Large intestine (tissue), 3 donors: Measurements from ENCODE around the gene SYNDIG1. TPM values are rescaled to one million over a fixed set of nuclear protein-coding genes. Genes with fewer than 3 reads are reported as not detected.
A peak's percentile ranks its signal among the peaks of the same experiment; 100 is the strongest.

Source experiments
- DNase-seq, 2 donors: peaks; one replicate each; pipeline versions ENCODE4 v3.0.0 to v3.0.0-alpha.2; 2013
- H3K27ac ChIP-seq: one replicate; pipeline ENCODE4 v1.5.1; 2013; ENCODE audit warnings: low read length
- H3K27me3 ChIP-seq: 2 replicates; pipeline ENCODE4 v1.6.1; 2013; ENCODE audit warnings: low read length; ENCODE audit not compliant: control insufficient read depth, insufficient read depth
- H3K36me3 ChIP-seq: 2 replicates; pipeline ENCODE4 v1.6.1; 2013; ENCODE audit warnings: low read length; ENCODE audit not compliant: control insufficient read depth, insufficient read depth
- H3K4me1 ChIP-seq: one replicate; pipeline ENCODE4 v1.6.1; 2013; ENCODE audit warnings: low read length; ENCODE audit not compliant: control insufficient read depth, insufficient read depth
- H3K4me3 ChIP-seq: one replicate; pipeline ENCODE4 v1.5.1; 2013; ENCODE audit warnings: low read length
- H3K9me3 ChIP-seq: one replicate; pipeline ENCODE4 v1.6.1; 2013; ENCODE audit warnings: mild to moderate bottlenecking, low read depth, low read length, moderate library complexity; ENCODE audit not compliant: control insufficient read depth
- WGBS: methylation state at CpG from one replicate; pipeline ENCODE4 v1.1.5; 2013; ENCODE audit warnings: low lambda C conversion rate; ENCODE audit not compliant: insufficient coverage; 5-methylcytosine and 5-hydroxymethylcytosine counted together
- polyA plus RNA-seq: library from polyadenylated mRNA; unstranded; fragments of 120-200 nt; gene quantifications from one replicate; pipeline ENCODE4 v1.2.1, GENCODE V29; 2013

Gene SYNDIG1
- polyA plus RNA-seq, 1 donor, result 2.0 TPM

DNA sequence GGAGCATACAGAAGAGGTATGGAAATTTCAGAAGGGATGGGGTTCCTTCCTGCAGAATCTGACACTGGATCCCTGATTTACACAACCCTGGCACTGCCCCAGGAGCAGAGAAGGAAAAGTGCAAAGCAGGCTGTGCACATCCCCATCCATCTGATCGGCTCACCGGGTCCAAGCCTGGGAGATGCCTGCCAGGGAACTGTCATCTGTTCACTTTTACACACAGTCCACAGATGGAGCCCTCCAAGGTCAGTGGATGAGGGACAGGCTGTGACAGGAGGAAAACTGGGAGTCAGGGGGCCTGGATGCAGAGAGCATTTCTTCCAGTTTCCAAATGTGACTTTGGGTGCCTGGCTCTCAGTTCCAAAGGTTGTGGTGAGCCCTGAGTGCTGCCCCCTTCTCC, 11.0 kb upstream of the SYNDIG1 start:
- Histone ChIP-seq H3K4me3 (no peak overlapping the region), H3K4me1 (peaks cover 3% of the 10 kb centered on the region), H3K27ac (no peak overlapping the region), H3K27me3 (no peaks in the 10 kb centered on the region), H3K36me3 (no peaks in the 10 kb centered on the region), H3K9me3 (no peaks in the 10 kb centered on the region)
- no peak for DNase-seq
- WGBS, result no CpG with 5 or more reads among the region's 2 CpGs

DNA sequence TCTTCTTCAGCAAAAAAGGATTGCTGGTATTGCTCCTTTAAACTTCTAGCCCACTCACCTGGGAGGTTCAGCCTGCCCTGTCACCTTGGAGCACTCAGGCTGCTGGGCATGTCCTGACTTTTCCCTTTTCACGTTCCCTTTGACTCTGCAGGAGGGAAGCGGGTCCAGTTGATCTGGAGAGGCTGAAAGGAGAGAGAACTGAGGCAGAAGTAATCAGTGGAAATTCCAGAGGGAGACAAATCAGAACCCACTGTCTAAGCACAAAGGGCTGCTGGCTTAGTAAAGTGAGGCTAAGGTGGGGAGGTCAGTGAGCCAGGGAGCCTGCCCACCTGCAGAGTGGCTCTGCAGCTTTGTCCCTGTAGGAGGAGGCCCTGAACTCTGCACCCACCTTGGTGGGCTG, 9.7 kb upstream of the SYNDIG1 start:
- no CpG with 5 or more reads among the region's 2 CpGs for WGBS
- H3K4me1 ChIP-seq, result peaks cover 3% of the 10 kb centered on the region
- no peaks in the 10 kb centered on the region for H3K9me3 ChIP-seq
- no peak overlapping the region for H3K27ac ChIP-seq
- H3K36me3 ChIP-seq, result no peaks in the 10 kb centered on the region
- no peaks in the 10 kb centered on the region for H3K27me3 ChIP-seq
- H3K4me3 ChIP-seq, result no peak overlapping the region
- no peak for DNase-seq

DNA sequence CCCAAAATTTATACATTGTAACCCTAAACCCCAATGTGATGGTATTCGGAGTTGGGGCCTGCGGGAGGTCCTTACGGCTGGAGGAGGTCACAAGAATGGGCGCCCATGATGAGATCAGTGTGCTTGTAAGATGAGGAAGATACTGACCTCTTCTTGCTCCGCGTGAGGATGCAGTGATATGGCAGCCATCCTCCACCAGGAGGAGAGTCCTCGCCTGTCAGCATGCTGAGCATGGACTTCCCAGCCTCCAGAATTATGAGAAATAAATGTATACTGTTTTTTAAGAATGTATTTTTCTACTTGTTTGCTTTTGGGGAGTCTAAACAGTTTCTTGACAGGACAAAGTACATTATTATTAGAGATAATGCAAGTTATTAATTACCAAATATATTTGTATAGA, 8.7 kb upstream of the SYNDIG1 start:
- Histone ChIP-seq H3K27ac (no peak overlapping the region), H3K9me3 (no peaks in the 10 kb centered on the region), H3K4me3 (no peak overlapping the region), H3K4me1 (peaks cover 3% of the 10 kb centered on the region), H3K27me3 (no peaks in the 10 kb centered on the region), H3K36me3 (no peaks in the 10 kb centered on the region)
- no CpG with 5 or more reads among the region's 7 CpGs for WGBS
- DNase-seq, result no peak

- no peak overlapping the region for H3K4me3 ChIP-seq
- H3K27me3 ChIP-seq, result no peaks in the 10 kb centered on the region
- 80% methylated on average over 1 of the region's 3 CpGs for WGBS
- no peak overlapping the region for H3K27ac ChIP-seq
- peaks cover under 1% of the 10 kb centered on the region for H3K4me1 ChIP-seq
- H3K9me3 ChIP-seq, result no peaks in the 10 kb centered on the region
- no peaks in the 10 kb centered on the region for H3K36me3 ChIP-seq
- DNase-seq, result no peak
These were observed 7.6 kb upstream of the SYNDIG1 start for GRCh38 chr20:24461848-24462247.

- H3K9me3 ChIP-seq, result no peaks in the 10 kb centered on the region
- H3K27ac ChIP-seq, result no peak overlapping the region
- no peaks in the 10 kb centered on the region for H3K4me1 ChIP-seq
- H3K27me3 ChIP-seq, result no peaks in the 10 kb centered on the region
- no peaks in the 10 kb centered on the region for H3K36me3 ChIP-seq
- no peak overlapping the region for H3K4me3 ChIP-seq
- DNase-seq, result no peak
- WGBS, result no CpG with 5 or more reads among the region's 4 CpGs
These were observed 6.9 kb upstream of the SYNDIG1 start for GRCh38 chr20:24462460-24463010.

DNA sequence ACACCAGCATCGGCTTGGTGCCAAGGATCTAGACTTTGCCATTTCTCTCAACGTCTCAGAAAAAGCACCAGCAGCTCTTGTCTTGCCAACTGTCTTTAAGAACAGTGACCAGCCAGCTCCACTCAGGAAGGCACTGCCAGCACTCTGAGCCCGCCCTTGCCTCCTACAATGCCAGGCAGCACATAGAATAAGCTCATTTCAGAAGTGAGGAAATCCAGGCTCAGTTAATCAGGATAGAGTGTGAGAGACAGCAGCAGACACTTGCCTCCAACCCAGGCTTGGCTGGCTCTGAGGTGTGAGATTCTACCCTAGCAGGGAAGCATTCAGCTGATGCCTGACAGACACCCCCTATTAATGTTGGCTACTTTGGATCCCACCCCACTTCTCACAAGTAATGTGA, 4.3 kb upstream of the SYNDIG1 start:
- no peak overlapping the region for H3K4me3 ChIP-seq
- no CpG with 5 or more reads among the region's 3 CpGs for WGBS
- H3K36me3 ChIP-seq, result no peaks in the 10 kb centered on the region
- H3K27ac ChIP-seq, result no peak overlapping the region
- no peaks in the 10 kb centered on the region for H3K9me3 ChIP-seq
- peaks cover 19% of the 10 kb centered on the region for H3K27me3 ChIP-seq
- H3K4me1 ChIP-seq, result peaks cover 2% of the 10 kb centered on the region
- DNase-seq, result no peak

GRCh38 chr20:24465730-24466129, 3.7 kb upstream of the SYNDIG1 start:
- WGBS, result no CpG with 5 or more reads among the region's 3 CpGs
- DNase-seq, result no peak
- Histone ChIP-seq H3K4me1 (peaks cover 7% of the 10 kb centered on the region), H3K36me3 (no peaks in the 10 kb centered on the region), H3K27ac (no peak overlapping the region), H3K9me3 (no peaks in the 10 kb centered on the region), H3K4me3 (no peak overlapping the region), H3K27me3 (peaks cover 25% of the 10 kb centered on the region)

GRCh38 chr20:24468401-24469115, 871 bp upstream of the SYNDIG1 start:
- Histone ChIP-seq H3K4me3 (peak overlapping the region; percentile 24), H3K36me3 (no peaks in the 10 kb centered on the region), H3K4me1 (peaks cover 11% of the 10 kb centered on the region), H3K9me3 (no peaks in the 10 kb centered on the region), H3K27me3 (peaks cover 34% of the 10 kb centered on the region), H3K27ac (no peak overlapping the region)
- no peak for DNase-seq
- no CpG with 5 or more reads among the region's 23 CpGs for WGBS

DNA sequence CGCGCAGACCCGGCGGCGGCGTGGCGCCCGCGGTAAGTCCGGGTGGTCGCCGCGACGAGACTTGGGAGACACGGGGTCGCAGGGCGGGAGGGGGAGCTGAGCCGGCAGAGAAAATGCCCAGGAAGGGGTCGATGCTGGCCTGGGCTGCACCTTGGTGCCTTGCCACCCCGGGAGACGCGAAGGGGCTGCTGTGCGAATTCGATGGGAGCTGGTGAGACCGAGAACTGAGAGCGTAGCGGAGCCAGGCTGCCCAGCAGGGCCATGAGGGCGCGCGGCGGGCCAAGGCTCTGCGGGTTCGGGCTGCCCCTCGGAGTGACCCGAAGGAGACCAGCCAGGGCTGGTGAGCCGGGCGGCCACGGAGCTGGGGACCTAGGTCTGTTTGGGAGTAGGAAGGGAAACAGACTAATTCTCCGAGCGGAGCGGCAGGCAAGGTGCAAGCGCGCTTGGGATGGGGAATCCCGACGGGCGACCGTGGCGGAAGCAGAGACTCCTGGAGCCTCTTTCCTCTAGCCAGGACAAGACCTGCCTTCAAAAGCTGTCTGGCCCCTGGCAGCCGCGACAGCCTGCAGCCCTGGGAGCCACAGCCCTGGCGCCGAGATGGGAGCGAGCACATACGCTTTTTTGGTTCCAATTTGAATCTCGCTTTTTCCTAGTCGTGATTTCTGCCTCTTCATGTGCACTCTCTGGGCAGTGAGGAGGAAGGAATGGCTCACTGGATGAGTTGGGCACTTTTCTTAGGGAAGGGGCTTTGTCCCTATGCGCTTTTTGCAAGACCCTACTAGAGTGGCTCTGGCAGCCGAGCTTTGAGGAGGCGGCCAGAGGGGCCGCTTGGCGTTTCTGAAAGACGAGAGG, 691 bp downstream of the SYNDIG1 start:
- H3K36me3 ChIP-seq, result no peaks in the 10 kb centered on the region
- peak in 1 of 2 donors; percentile 57 for DNase-seq
- peaks cover 11% of the 10 kb centered on the region for H3K4me1 ChIP-seq
- 0% methylated on average over 5 of the region's 62 CpGs for WGBS
- H3K9me3 ChIP-seq, result no peaks in the 10 kb centered on the region
- peak overlapping the region; percentile 38 for H3K4me3 ChIP-seq
- no peak overlapping the region for H3K27ac ChIP-seq
- peaks cover 34% of the 10 kb centered on the region for H3K27me3 ChIP-seq

GRCh38 chr20:24470746-24471582, 1.5 kb downstream of the SYNDIG1 start:
- DNase-seq, result peak in 1 of 2 donors; percentile 49
- Histone ChIP-seq H3K4me1 (peaks cover 11% of the 10 kb centered on the region), H3K9me3 (no peaks in the 10 kb centered on the region), H3K27me3 (peaks cover 34% of the 10 kb centered on the region), H3K27ac (no peak overlapping the region), H3K4me3 (peak overlapping the region; percentile 38), H3K36me3 (no peaks in the 10 kb centered on the region)
- 0% methylated on average over 1 of the region's 56 CpGs for WGBS
